ENCODE results near the gene VEGFC. TPM values are rescaled to one million over a fixed set of nuclear protein-coding genes. Genes with fewer than 3 reads are reported as not detected.

VEGFC gene
- total RNA-seq, 1 experiment from 2014 or later: not detected

DNA sequence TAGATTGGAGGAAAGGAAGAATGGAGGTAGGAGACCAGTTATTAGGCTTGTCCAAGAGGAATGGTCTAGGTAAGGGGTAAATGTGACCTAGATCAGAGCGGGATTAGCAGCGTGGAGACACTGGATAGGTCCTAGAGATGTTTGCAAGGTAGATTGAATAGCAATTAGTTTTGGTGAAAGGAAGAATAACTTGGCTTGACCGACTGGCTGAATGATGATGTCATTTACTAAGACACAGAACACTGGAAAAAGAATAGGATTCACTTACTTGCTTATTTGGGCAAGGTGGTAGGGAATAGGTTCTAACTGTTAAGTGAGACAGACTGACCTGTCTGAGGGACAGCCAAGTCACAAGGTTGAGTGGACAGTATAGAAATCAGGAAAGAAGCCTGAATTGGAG lies 71.3 kb downstream of the VEGFC start:
- no peaks in the 10 kb centered on the region for H3K79me2 ChIP-seq (ENCODE audit: insufficient read depth, low read length)
- no peaks in the 10 kb centered on the region for H3K27me3 ChIP-seq (ENCODE audit: insufficient read depth, low read length)
- no peaks in the 10 kb centered on the region for H3K9me3 ChIP-seq (ENCODE audit: control insufficient read depth in 1 of 2, insufficient read depth in 1 of 2, low read depth in 1 of 2, low read length in 2 of 2)
- no peaks in the 10 kb centered on the region for H3K36me3 ChIP-seq (ENCODE audit: control insufficient read depth in 1 of 2, insufficient read depth in 2 of 2, low read length in 2 of 2)
- no peak overlapping the region for H3K27ac ChIP-seq (ENCODE audit: low read depth, low read length)
- POLR2A ChIA-PET: no interaction called here
- no peak overlapping the region for H3K4me2 ChIP-seq (ENCODE audit: low read length)
- intact Hi-C loops (cut with micrococcal nuclease): no loop called here
- no peak overlapping the region for H3K4me3 ChIP-seq (replicated peaks in 1 of 2; ENCODE audit: low read depth in 1 of 2, low read length in 2 of 2)
- RAD21 ChIA-PET (ENCODE audit: low non-redundant PET in 1 of 2, low total read pairs in 2 of 2, uncharacterized antibody in 2 of 2, unreplicated experiment in 2 of 2): no interaction called here
- H3K9ac ChIP-seq (ENCODE audit: low read length): no peak overlapping the region
- no peaks in the 10 kb centered on the region for H3K4me1 ChIP-seq (ENCODE audit: control insufficient read depth in 1 of 2, insufficient read depth in 2 of 2, low read length in 2 of 2)
- CTCF ChIA-PET: no interaction called here
- no TSS peak for BruUV-seq (replicated peaks)
- H2AFZ ChIP-seq (ENCODE audit: low read depth, low read length, poor library complexity, severe bottlenecking): no peak overlapping the region
- DNase-seq (ENCODE audit: low read depth, low spot score) (no peak), ATAC-seq (no peak)
- no peak for TF ChIP-seq EGR1 (IDR thresholded peaks at IDR 0.05; ENCODE audit: low read depth)
- no peak for TF ChIP-seq FOSL1 (IDR thresholded peaks at IDR 0.05; ENCODE audit: low read depth)
- TF ChIP-seq ELF1 (IDR thresholded peaks at IDR 0.05; ENCODE audit: borderline replicate concordance, low read depth): no peak
- TF ChIP-seq, protein P1, sequence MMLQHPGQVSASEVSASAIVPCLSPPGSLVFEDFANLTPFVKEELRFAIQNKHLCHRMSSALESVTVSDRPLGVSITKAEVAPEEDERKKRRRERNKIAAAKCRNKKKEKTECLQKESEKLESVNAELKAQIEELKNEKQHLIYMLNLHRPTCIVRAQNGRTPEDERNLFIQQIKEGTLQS (IDR thresholded peaks at IDR 0.05): no peak
- TF ChIP-seq EZH2 (IDR thresholded peaks at IDR 0.05): no peak
- no peak for TF ChIP-seq POLR2AphosphoS5 (IDR thresholded peaks at IDR 0.05; ENCODE audit: low read depth, low read length)
- TF ChIP-seq CEBPB (IDR thresholded peaks at IDR 0.05; ENCODE audit: low read depth): no peak
- TF ChIP-seq POLR2A (IDR thresholded peaks at IDR 0.05; ENCODE audit: borderline replicate concordance, extremely low read depth, insufficient read depth, insufficient read length): no peak
- TF ChIP-seq, protein P2, sequence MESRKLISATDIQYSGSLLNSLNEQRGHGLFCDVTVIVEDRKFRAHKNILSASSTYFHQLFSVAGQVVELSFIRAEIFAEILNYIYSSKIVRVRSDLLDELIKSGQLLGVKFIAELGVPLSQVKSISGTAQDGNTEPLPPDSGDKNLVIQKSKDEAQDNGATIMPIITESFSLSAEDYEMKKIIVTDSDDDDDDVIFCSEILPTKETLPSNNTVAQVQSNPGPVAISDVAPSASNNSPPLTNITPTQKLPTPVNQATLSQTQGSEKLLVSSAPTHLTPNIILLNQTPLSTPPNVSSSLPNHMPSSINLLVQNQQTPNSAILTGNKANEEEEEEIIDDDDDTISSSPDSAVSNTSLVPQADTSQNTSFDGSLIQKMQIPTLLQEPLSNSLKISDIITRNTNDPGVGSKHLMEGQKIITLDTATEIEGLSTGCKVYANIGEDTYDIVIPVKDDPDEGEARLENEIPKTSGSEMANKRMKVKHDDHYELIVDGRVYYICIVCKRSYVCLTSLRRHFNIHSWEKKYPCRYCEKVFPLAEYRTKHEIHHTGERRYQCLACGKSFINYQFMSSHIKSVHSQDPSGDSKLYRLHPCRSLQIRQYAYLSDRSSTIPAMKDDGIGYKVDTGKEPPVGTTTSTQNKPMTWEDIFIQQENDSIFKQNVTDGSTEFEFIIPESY (IDR thresholded peaks at IDR 0.05; ENCODE audit: extremely low read depth, insufficient replicate concordance, low read length): no peak
- TF ChIP-seq, protein P3, sequence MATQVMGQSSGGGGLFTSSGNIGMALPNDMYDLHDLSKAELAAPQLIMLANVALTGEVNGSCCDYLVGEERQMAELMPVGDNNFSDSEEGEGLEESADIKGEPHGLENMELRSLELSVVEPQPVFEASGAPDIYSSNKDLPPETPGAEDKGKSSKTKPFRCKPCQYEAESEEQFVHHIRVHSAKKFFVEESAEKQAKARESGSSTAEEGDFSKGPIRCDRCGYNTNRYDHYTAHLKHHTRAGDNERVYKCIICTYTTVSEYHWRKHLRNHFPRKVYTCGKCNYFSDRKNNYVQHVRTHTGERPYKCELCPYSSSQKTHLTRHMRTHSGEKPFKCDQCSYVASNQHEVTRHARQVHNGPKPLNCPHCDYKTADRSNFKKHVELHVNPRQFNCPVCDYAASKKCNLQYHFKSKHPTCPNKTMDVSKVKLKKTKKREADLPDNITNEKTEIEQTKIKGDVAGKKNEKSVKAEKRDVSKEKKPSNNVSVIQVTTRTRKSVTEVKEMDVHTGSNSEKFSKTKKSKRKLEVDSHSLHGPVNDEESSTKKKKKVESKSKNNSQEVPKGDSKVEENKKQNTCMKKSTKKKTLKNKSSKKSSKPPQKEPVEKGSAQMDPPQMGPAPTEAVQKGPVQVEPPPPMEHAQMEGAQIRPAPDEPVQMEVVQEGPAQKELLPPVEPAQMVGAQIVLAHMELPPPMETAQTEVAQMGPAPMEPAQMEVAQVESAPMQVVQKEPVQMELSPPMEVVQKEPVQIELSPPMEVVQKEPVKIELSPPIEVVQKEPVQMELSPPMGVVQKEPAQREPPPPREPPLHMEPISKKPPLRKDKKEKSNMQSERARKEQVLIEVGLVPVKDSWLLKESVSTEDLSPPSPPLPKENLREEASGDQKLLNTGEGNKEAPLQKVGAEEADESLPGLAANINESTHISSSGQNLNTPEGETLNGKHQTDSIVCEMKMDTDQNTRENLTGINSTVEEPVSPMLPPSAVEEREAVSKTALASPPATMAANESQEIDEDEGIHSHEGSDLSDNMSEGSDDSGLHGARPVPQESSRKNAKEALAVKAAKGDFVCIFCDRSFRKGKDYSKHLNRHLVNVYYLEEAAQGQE (IDR thresholded peaks at IDR 0.05; ENCODE audit: low read depth): no peak
- no peak for TF ChIP-seq YY1 (IDR thresholded peaks at IDR 0.05; ENCODE audit: extremely low read depth, insufficient replicate concordance, low read depth, low read length)
- TF ChIP-seq TCF7L2 (IDR thresholded peaks at IDR 0.05; ENCODE audit: borderline replicate concordance, extremely low read depth, insufficient read depth, insufficient read length): no peak
- TF ChIP-seq ZNF274 (IDR thresholded peaks at IDR 0.05; ENCODE audit: low read depth, low read length): no peak
- TF ChIP-seq, protein P4, sequence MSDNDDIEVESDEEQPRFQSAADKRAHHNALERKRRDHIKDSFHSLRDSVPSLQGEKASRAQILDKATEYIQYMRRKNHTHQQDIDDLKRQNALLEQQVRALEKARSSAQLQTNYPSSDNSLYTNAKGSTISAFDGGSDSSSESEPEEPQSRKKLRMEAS (IDR thresholded peaks at IDR 0.05): no peak
- no peak for TF ChIP-seq SRF (IDR thresholded peaks at IDR 0.05; ENCODE audit: low read depth)
- no peak for TF ChIP-seq EZH2phosphoT487 (IDR thresholded peaks at IDR 0.05; ENCODE audit: borderline replicate concordance)
- TF ChIP-seq, protein P5, sequence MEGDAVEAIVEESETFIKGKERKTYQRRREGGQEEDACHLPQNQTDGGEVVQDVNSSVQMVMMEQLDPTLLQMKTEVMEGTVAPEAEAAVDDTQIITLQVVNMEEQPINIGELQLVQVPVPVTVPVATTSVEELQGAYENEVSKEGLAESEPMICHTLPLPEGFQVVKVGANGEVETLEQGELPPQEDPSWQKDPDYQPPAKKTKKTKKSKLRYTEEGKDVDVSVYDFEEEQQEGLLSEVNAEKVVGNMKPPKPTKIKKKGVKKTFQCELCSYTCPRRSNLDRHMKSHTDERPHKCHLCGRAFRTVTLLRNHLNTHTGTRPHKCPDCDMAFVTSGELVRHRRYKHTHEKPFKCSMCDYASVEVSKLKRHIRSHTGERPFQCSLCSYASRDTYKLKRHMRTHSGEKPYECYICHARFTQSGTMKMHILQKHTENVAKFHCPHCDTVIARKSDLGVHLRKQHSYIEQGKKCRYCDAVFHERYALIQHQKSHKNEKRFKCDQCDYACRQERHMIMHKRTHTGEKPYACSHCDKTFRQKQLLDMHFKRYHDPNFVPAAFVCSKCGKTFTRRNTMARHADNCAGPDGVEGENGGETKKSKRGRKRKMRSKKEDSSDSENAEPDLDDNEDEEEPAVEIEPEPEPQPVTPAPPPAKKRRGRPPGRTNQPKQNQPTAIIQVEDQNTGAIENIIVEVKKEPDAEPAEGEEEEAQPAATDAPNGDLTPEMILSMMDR (IDR thresholded peaks at IDR 0.05 in 2 of 3, conservative IDR thresholded peaks at IDR 0.05 in 1 of 3; ENCODE audit: borderline replicate concordance in 1 of 3, insufficient read depth in 1 of 3, low read depth in 2 of 3, low read length in 2 of 3): no peak
- TF ChIP-seq RAD21 (IDR thresholded peaks at IDR 0.05; ENCODE audit: low read depth): no peak
- no peak for TF ChIP-seq SP1 (IDR thresholded peaks at IDR 0.05; ENCODE audit: low read depth)
- TF ChIP-seq ZFX (IDR thresholded peaks at IDR 0.05): no peak
- H4K20me1 ChIP-seq (ENCODE audit: insufficient read depth): no peaks in the 10 kb centered on the region
- no peaks in the 10 kb centered on the region for H3K9me2 ChIP-seq (ENCODE audit: insufficient read depth)

Data from HCT116 (cell line).